ENCODE data around the gene PRH1. TPM values are rescaled to one million over a fixed set of nuclear protein-coding genes. Genes with fewer than 3 reads are reported as not detected.

PRH1 gene
- total and polyA plus RNA-seq, 2 of the 13 experiments (the other 11 are each of a cell fraction or from before 2014, with no cell fraction given), result 5.3 to 18.8 TPM

GRCh38 chr12:10891937-10892336 is 7.9 kb upstream of the PRH1 start:
- intact Hi-C loops (cut with micrococcal nuclease; ENCODE audit: unreplicated experiment), result no loop called here
- CTCF ChIA-PET (ENCODE audit: low intra/inter-chr PET ratio, low total read pairs), result no interaction called here
- no peak overlapping the region for H2AFZ ChIP-seq (ENCODE audit: low read length)
- no peak for TF ChIP-seq SOX6 (IDR thresholded peaks at IDR 0.05)
- peak; percentile 94 for TF ChIP-seq SOX6 (CRISPR knock-in tag; IDR thresholded peaks at IDR 0.05)
- TF ChIP-seq CREB1 (IDR thresholded peaks at IDR 0.05), result no peak
- peak; percentile 85 for TF ChIP-seq CREB1 (CRISPR knock-in tag; IDR thresholded peaks at IDR 0.05)
- TF ChIP-seq TBX3 (IDR thresholded peaks at IDR 0.05; ENCODE audit: borderline replicate concordance), result peak; percentile 89; the same call in 1 of the 2 replicates
- TF ChIP-seq CENPT (CRISPR knock-in tag; IDR thresholded peaks at IDR 0.05; ENCODE audit: low read depth), result no peak
- TF ChIP-seq PPARG (CRISPR knock-in tag; conservative IDR thresholded peaks at IDR 0.05), result 0 out of 2 replicates have a peak, but pooled peaks have one; percentile 71
- TF ChIP-seq BRD4 (CRISPR knock-in tag; IDR thresholded peaks at IDR 0.05), result no peak
- TF ChIP-seq KLF13 (CRISPR knock-in tag; IDR thresholded peaks at IDR 0.05), result no peak
- no peak for TF ChIP-seq ZBTB14 (CRISPR knock-in tag; IDR thresholded peaks at IDR 0.05)
- no peak for TF ChIP-seq BCLAF1 (IDR thresholded peaks at IDR 0.05)
- peak; percentile 60; the same call in 1 of the 2 replicates for TF ChIP-seq YEATS4 (CRISPR knock-in tag; IDR thresholded peaks at IDR 0.05; ENCODE audit: borderline replicate concordance)
- no peak for TF ChIP-seq ZBTB4 (CRISPR knock-in tag; IDR thresholded peaks at IDR 0.05; ENCODE audit: borderline replicate concordance)
- peak; percentile 96 for TF ChIP-seq EHMT2 (IDR thresholded peaks at IDR 0.05; ENCODE audit: borderline replicate concordance, low read depth, low read length)
- TF ChIP-seq ZNF343 (CRISPR knock-in tag; IDR thresholded peaks at IDR 0.05), result no peak
- peak; percentile 80 for TF ChIP-seq ZEB1 (IDR thresholded peaks at IDR 0.05; ENCODE audit: insufficient replicate concordance, low read depth)
- 0 out of 2 replicates have a peak, but pooled peaks have one; percentile 20 for TF ChIP-seq ARID2 (CRISPR knock-in tag; IDR thresholded peaks at IDR 0.05; ENCODE audit: borderline replicate concordance)

More at GRCh38 chr12:10891937-10892336, 7.9 kb upstream of the PRH1 start:
- ATAC-seq, result peak; percentile 100
- Histone ChIP-seq H3K9ac (ENCODE audit: insufficient read depth, low read depth, low read length) (peak overlapping the region; percentile 47), H3K27me3 (ENCODE audit: control insufficient read depth in 1 of 2, insufficient read depth in 2 of 2, low read length in 2 of 2) (no peaks in the 10 kb centered on the region), H3K4me2 (ENCODE audit: low read depth, low read length) (peak overlapping the region; percentile 59), H3K4me3 (replicated peaks in 1 of 3; ENCODE audit: insufficient read depth in 1 of 3, low read depth in 2 of 3, low read length in 3 of 3) (peak overlapping the region in 2 of 3 experiments; percentile 11 to 19; a peak in 1 of 6 replicates), H3K4me1 (ENCODE audit: insufficient read depth, low read length) (peaks cover 44% of the 10 kb centered on the region), H3K9me3 (ENCODE audit: low read length) (no peaks in the 10 kb centered on the region), H3K36me3 (replicated peaks in 1 of 2; ENCODE audit: control insufficient read depth in 1 of 2, insufficient read depth in 2 of 2, low read length in 2 of 2) (no peaks in the 10 kb centered on the region; a peak in 1 of 5 replicates), H4K20me1 (ENCODE audit: insufficient read depth, low read length) (no peaks in the 10 kb centered on the region), H3K27ac (ENCODE audit: extremely low read length, insufficient read depth, low read length) (peak overlapping the region; percentile 93), H3K79me2 (ENCODE audit: insufficient read depth, low read length) (no peaks in the 10 kb centered on the region)
- FAIRE-seq, result peak; percentile 82
- in situ Hi-C loops (cut with HindIII; ENCODE audit: extremely low pct_ligation_motif_present, low pct_unique_long_range_greater_than_20kb), result no loop called here
- BruUV-seq (replicated peaks), result no TSS peak
- peak; percentile 98 for DNase-seq (ENCODE audit: low spot score)
- 0% methylated on average over 2 of the region's 2 CpGs for WGBS (ENCODE audit: low lambda C conversion rate)
- POLR2A ChIA-PET, result interaction anchor here (0.9 to 1.8 kb wide), 4 partner anchors 26 to 1422 kb away, joined by 3 to 11 read pairs (median 4); partner anchors contain the start of genes PRH2 and SMIM10L1
